ENCODE results near the gene MARS1.

GRCh38 chr12:57465747-57466505 is 21.9 kb upstream of the MARS1 start:
- TF ChIP-seq CTCF (IDR thresholded peaks at IDR 0.05) (no peak), POLR2A (IDR thresholded peaks at IDR 0.05) (no peak)
